ENCODE results near the gene RTCA. TPM values are rescaled to one million over a fixed set of nuclear protein-coding genes. Genes with fewer than 3 reads are reported as not detected.

Gene RTCA
- polyA plus RNA-seq, 2 of the 4 experiments (the other 2 are of a cell fraction), result 23.8 to 39.5 TPM

GRCh38 chr1:100321100-100321493 is 55.1 kb downstream of the RTCA start:
- Histone ChIP-seq H3K9me3 (no peaks in the 10 kb centered on the region), H3K4me2 (no peak overlapping the region), H3K4me1 (peaks cover 18% of the 10 kb centered on the region), H3K27ac (no peak overlapping the region), H3K4me3 (no peak overlapping the region)
- TF ChIP-seq KDM5A (IDR thresholded peaks at IDR 0.05) (no peak), JUN (IDR thresholded peaks at IDR 0.05) (no peak), TFCP2L1 (CRISPR knock-in tag; IDR thresholded peaks at IDR 0.05) (no peak), ZC3H11A (IDR thresholded peaks at IDR 0.05) (no peak), HEYL (CRISPR knock-in tag; IDR thresholded peaks at IDR 0.05) (no peak), ZNF302 (CRISPR knock-in tag; IDR thresholded peaks at IDR 0.05) (no peak)
- whole genome bisulfite sequencing (ENCODE audit: missing lambda C conversion rate), result 87% methylated on average over 7 of the region's 7 CpGs
- FAIRE-seq, result no peak
- CTCF ChIA-PET, result no interaction called here
- DNase-seq (ENCODE audit: low read depth in 1 of 2, low spot score in 1 of 2), result no peak
- POLR2A ChIA-PET, result no interaction called here
- no peak for ATAC-seq

- TF ChIP-seq KDM1A (IDR thresholded peaks at IDR 0.05; ENCODE audit: low read depth) (no peak), HEYL (CRISPR knock-in tag; IDR thresholded peaks at IDR 0.05) (no peak), KDM5A (IDR thresholded peaks at IDR 0.05) (no peak), MAX (IDR thresholded peaks at IDR 0.05) (no peak), MAZ (IDR thresholded peaks at IDR 0.05; ENCODE audit: borderline replicate concordance, low read depth, low read length) (no peak), USF2 (IDR thresholded peaks at IDR 0.05) (no peak), EP300 (IDR thresholded peaks at IDR 0.05) (no peak)
- ChIA-PET POLR2A (interaction anchor here (0.7 kb wide), 1 partner anchor 31 kb away, joined by 5 read pairs; the partner anchor contains the start of gene CDC14A), CTCF (no interaction called here)
- no peak overlapping the region for H3K4me2 ChIP-seq
- no peaks in the 10 kb centered on the region for H3K9me3 ChIP-seq
- ATAC-seq, result no peak
- no peak for FAIRE-seq
- H3K27ac ChIP-seq, result peak overlapping the region in 1 of 2 experiments; percentile 48; a peak in 1 of 6 replicates
- H3K4me3 ChIP-seq, result no peak overlapping the region
- peaks cover 18% of the 10 kb centered on the region for H3K4me1 ChIP-seq
- WGBS (ENCODE audit: missing lambda C conversion rate), result 90% methylated on average over 7 of the region's 8 CpGs
- DNase-seq (ENCODE audit: low read depth in 1 of 2, low spot score in 1 of 2), result no peak
Observed at GRCh38 chr1:100321506-100321905, 55.5 kb downstream of the RTCA start.

- POLR2A ChIA-PET, result no interaction called here
- TF ChIP-seq SMC3 (IDR thresholded peaks at IDR 0.05) (no peak), MAZ (IDR thresholded peaks at IDR 0.05; ENCODE audit: borderline replicate concordance, low read depth, low read length) (no peak), MYC (IDR thresholded peaks at IDR 0.05; ENCODE audit: borderline replicate concordance, low read length) (no peak), PBX3 (IDR thresholded peaks at IDR 0.05) (no peak), POLR2AphosphoS2 (conservative IDR thresholded peaks at IDR 0.05; ENCODE audit: low read length) (no peak), FOSL2 (IDR thresholded peaks at IDR 0.05) (no peak), FOSL2 (CRISPR knock-in tag; IDR thresholded peaks at IDR 0.05) (peak; percentile 66), CEBPB (IDR thresholded peaks at IDR 0.05) (peak; percentile 87), FOXS1 (CRISPR knock-in tag; IDR thresholded peaks at IDR 0.05) (no peak), RNF2 (IDR thresholded peaks at IDR 0.05; ENCODE audit: borderline replicate concordance, low read depth) (no peak), E2F6 (IDR thresholded peaks at IDR 0.05; ENCODE audit: borderline replicate concordance, low read depth) (no peak), ZC3H11A (IDR thresholded peaks at IDR 0.05) (no peak)
- Histone ChIP-seq H3K4me3 (no peak overlapping the region), H3K27ac (peak overlapping the region; percentile 59 to 70), H3K4me2 (peak overlapping the region; percentile 43), H3K4me1 (peaks cover 18% of the 10 kb centered on the region), H3K9me3 (no peaks in the 10 kb centered on the region)
- DNase-seq (ENCODE audit: low read depth in 1 of 2, low spot score in 1 of 2) (peak; percentile 4 to 54), ATAC-seq (peak; percentile 50 to 66; a peak in 5 of 6 replicates), FAIRE-seq (no peak)
- CTCF ChIA-PET, result no interaction called here
- 32% methylated on average over 1 of the region's 1 CpG for whole genome bisulfite sequencing (ENCODE audit: missing lambda C conversion rate)
Observed at GRCh38 chr1:100322436-100323211, 56.6 kb downstream of the RTCA start.

All from A549 (cell line).